ENCODE results near the gene FAM241A. TPM values are rescaled to one million over a fixed set of nuclear protein-coding genes. Genes with fewer than 3 reads are reported as not detected.

The FAM241A gene
- total and polyA plus RNA-seq, 2 donors (not counting 1 experiment from before 2014, with no cell fraction given) = 0.43 to 0.79 TPM

- intact Hi-C loops (cut with micrococcal nuclease) = loop anchor here (1.0 to 10.0 kb wide), 5 partner anchors 21 to 551 kb away; no protein-coding TSS in a partner anchor
- ATAC-seq (ENCODE audit: low read depth) = no peak
- POLR2A ChIA-PET = no interaction called here
Observed at GRCh38 chr4:112213856-112214255, 68.6 kb downstream of the FAM241A start.

More at GRCh38 chr4:112213856-112214255, 68.6 kb downstream of the FAM241A start:
- H3K27me3 Mint-ChIP-seq = no peaks in the 10 kb centered on the region
- H3K36me3 ChIP-seq (replicated peaks in 1 of 2; ENCODE audit: control extremely low read depth in 1 of 2, control insufficient read depth in 1 of 2, extremely low read depth in 1 of 2, insufficient read depth in 2 of 2, low read length in 1 of 2) = no peaks in the 10 kb centered on the region
- DNase-seq = no peak
- H3K9me3 ChIP-seq (ENCODE audit: control extremely low read depth in 1 of 3, control insufficient read depth in 2 of 3, insufficient read depth in 1 of 3, low read length in 2 of 3) = no peaks in the 10 kb centered on the region
- no peak overlapping the region for H3K27ac Mint-ChIP-seq
- no peaks in the 10 kb centered on the region for H4K20me1 ChIP-seq (ENCODE audit: control insufficient read depth, insufficient read depth, low read length, poor library complexity, severe bottlenecking)
- no peak overlapping the region for H2AFZ ChIP-seq (ENCODE audit: insufficient read depth, low read depth, low read length, poor library complexity, severe bottlenecking)
- no peaks in the 10 kb centered on the region for H3K27me3 ChIP-seq (replicated peaks in 1 of 4; ENCODE audit: control extremely low read depth in 1 of 4, control insufficient read depth in 3 of 4, insufficient read depth in 4 of 4, low read length in 3 of 4)
- H3K27ac ChIP-seq (ENCODE audit: low read length in 2 of 2) = no peak overlapping the region
- H3K4me1 ChIP-seq (ENCODE audit: control insufficient read depth in 2 of 2, insufficient read depth in 2 of 2, low read length in 2 of 2) = no peaks in the 10 kb centered on the region
- no peak overlapping the region for H3K4me3 Mint-ChIP-seq
- TF ChIP-seq EZH2 (IDR thresholded peaks at IDR 0.05; ENCODE audit: borderline replicate concordance, insufficient read depth, low read depth, low read length, poor library complexity, severe bottlenecking) (no peak), CTCF (IDR thresholded peaks at IDR 0.05) (no peak)
- no peaks in the 10 kb centered on the region for H3K4me1 Mint-ChIP-seq
- CTCF ChIA-PET = interaction anchor here (0.7 to 9.2 kb wide), 14 partner anchors 9 to 390 kb away, joined by 3 to 105 read pairs (median 4); partner anchors contain the start of gene AP1AR
- H3K9ac ChIP-seq (ENCODE audit: low read length) = no peak overlapping the region
- H3K4me2 ChIP-seq (replicated peaks; ENCODE audit: low read depth, low read length, poor library complexity, severe bottlenecking) = no peak overlapping the region
- no peaks in the 10 kb centered on the region for H3K79me2 ChIP-seq (ENCODE audit: control insufficient read depth, insufficient read depth, low read length)
- no CpG with 5 or more reads among the region's 3 CpGs for WGBS (ENCODE audit: insufficient coverage)
- H3K4me3 ChIP-seq (ENCODE audit: control extremely low read depth in 1 of 5, extremely low read depth in 1 of 5, insufficient read depth in 1 of 5, low read depth in 2 of 5, low read length in 4 of 5) = no peak overlapping the region
- no peaks in the 10 kb centered on the region for H3K9me3 Mint-ChIP-seq (ENCODE audit: insufficient read depth)

All from B cell (primary cell).